Measurements from ENCODE around the gene CDC42BPA. TPM values are rescaled to one million over a fixed set of nuclear protein-coding genes. Genes with fewer than 3 reads are reported as not detected.

Gene CDC42BPA
- total and polyA plus RNA-seq, 2 of the 13 experiments (the other 11 are each of a cell fraction or from before 2014, with no cell fraction given): 6.5 to 16.0 TPM

- intact Hi-C loops (cut with micrococcal nuclease; ENCODE audit: unreplicated experiment): no loop called here
- Histone ChIP-seq H3K79me2 (ENCODE audit: insufficient read depth, low read length) (no peaks in the 10 kb centered on the region), H3K27ac (ENCODE audit: extremely low read length, insufficient read depth, low read length) (no peak overlapping the region), H3K4me3 (replicated peaks in 1 of 3; ENCODE audit: insufficient read depth in 1 of 3, low read depth in 2 of 3, low read length in 3 of 3) (no peak overlapping the region), H3K27me3 (ENCODE audit: control insufficient read depth in 1 of 2, insufficient read depth in 2 of 2, low read length in 2 of 2) (peaks cover 0 to 17% of the 10 kb centered on the region in 2 experiments; a peak in 2 of 5 replicates), H4K20me1 (ENCODE audit: insufficient read depth, low read length) (no peaks in the 10 kb centered on the region), H3K36me3 (replicated peaks in 1 of 2; ENCODE audit: control insufficient read depth in 1 of 2, insufficient read depth in 2 of 2, low read length in 2 of 2) (no peaks in the 10 kb centered on the region), H3K4me2 (ENCODE audit: low read depth, low read length) (no peak overlapping the region), H3K9me3 (ENCODE audit: low read length) (no peaks in the 10 kb centered on the region), H2AFZ (ENCODE audit: low read length) (no peak overlapping the region), H3K9ac (ENCODE audit: insufficient read depth, low read depth, low read length) (no peak overlapping the region), H3K4me1 (ENCODE audit: insufficient read depth, low read length) (no peaks in the 10 kb centered on the region)
- BruUV-seq (replicated peaks): no TSS peak
- no peak for DNase-seq (ENCODE audit: low spot score)
- FAIRE-seq: no peak
- 42% methylated on average over 7 of the region's 7 CpGs for WGBS (ENCODE audit: low lambda C conversion rate)
- no peak for ATAC-seq
- CTCF ChIA-PET (ENCODE audit: low intra/inter-chr PET ratio, low total read pairs): no interaction called here
- POLR2A ChIA-PET: no interaction called here
- in situ Hi-C loops (cut with HindIII; ENCODE audit: extremely low pct_ligation_motif_present, low pct_unique_long_range_greater_than_20kb): no loop called here
- no peak for TF ChIP-seq ZNF563 (CRISPR knock-in tag; IDR thresholded peaks at IDR 0.05)
- no peak for TF ChIP-seq NR1H2 (CRISPR knock-in tag; IDR thresholded peaks at IDR 0.05; ENCODE audit: borderline replicate concordance, low read depth)
- no peak for TF ChIP-seq ARID2 (CRISPR knock-in tag; IDR thresholded peaks at IDR 0.05; ENCODE audit: borderline replicate concordance)
- TF ChIP-seq FOXM1 (CRISPR knock-in tag; IDR thresholded peaks at IDR 0.05): no peak
- no peak for TF ChIP-seq ZNF883 (CRISPR knock-in tag; IDR thresholded peaks at IDR 0.05; ENCODE audit: not compliant biosample characterization)
- no peak for TF ChIP-seq NCOA2 (CRISPR knock-in tag; IDR thresholded peaks at IDR 0.05)
- no peak for TF ChIP-seq XRCC5 (optimal IDR thresholded peaks at IDR 0.05; ENCODE audit: low read length)
- TF ChIP-seq ZEB1 (IDR thresholded peaks at IDR 0.05; ENCODE audit: insufficient replicate concordance, low read depth): no peak
- TF ChIP-seq ZNF276 (CRISPR knock-in tag; IDR thresholded peaks at IDR 0.05; ENCODE audit: low read depth): no peak
- no peak for TF ChIP-seq ELF1 (CRISPR knock-in tag; IDR thresholded peaks at IDR 0.05)
- no peak for TF ChIP-seq SETDB1 (CRISPR knock-in tag; IDR thresholded peaks at IDR 0.05; ENCODE audit: borderline replicate concordance)
- TF ChIP-seq HIC2 (CRISPR knock-in tag; IDR thresholded peaks at IDR 0.05; ENCODE audit: low read depth): no peak
- no peak for TF ChIP-seq MTA1 (CRISPR knock-in tag; IDR thresholded peaks at IDR 0.05; ENCODE audit: borderline replicate concordance)
- TF ChIP-seq SMAD3 (CRISPR knock-in tag; IDR thresholded peaks at IDR 0.05): no peak
- no peak for TF ChIP-seq MED8 (CRISPR knock-in tag; IDR thresholded peaks at IDR 0.05; ENCODE audit: insufficient replicate concordance)
- TF ChIP-seq SP140L (CRISPR knock-in tag; IDR thresholded peaks at IDR 0.05; ENCODE audit: borderline replicate concordance): no peak
- no peak for TF ChIP-seq TSC22D2 (CRISPR knock-in tag; IDR thresholded peaks at IDR 0.05; ENCODE audit: borderline replicate concordance)
- no peak for TF ChIP-seq ZNF577 (CRISPR knock-in tag; IDR thresholded peaks at IDR 0.05; ENCODE audit: borderline replicate concordance, low read depth)
- TF ChIP-seq ZNF224 (CRISPR knock-in tag; IDR thresholded peaks at IDR 0.05): no peak
These were observed 45.5 kb upstream of the CDC42BPA start for GRCh38 chr1:227363825-227364224.
